RWPE2 (cell line): ENCODE data around the gene LAMA5.

ENCODE experiments used
- ATAC-seq: fragments of 200-7000 bp; cut with Tn5 transposase; 3 replicates; pipeline ENCODE4 v1.9.1; 2021; ENCODE audit warnings: low read depth
- DNase-seq: peaks from one replicate; pipeline ENCODE4 v3.0.0-alpha.2; 2020; ENCODE audit warnings: low spot score
- H3K27ac ChIP-seq: fragments of 450-650 bp; 2 replicates; pipeline ENCODE4 v1.5.1; 2017; ENCODE audit warnings: mild to moderate bottlenecking; ENCODE audit not compliant: poor library complexity, severe bottlenecking
- H3K27me3 ChIP-seq: fragments of 250-450 bp; sonication (Bioruptor Pico); 2 replicates; pipeline ENCODE4 v1.5.1; 2021; ENCODE audit warnings: mild to moderate bottlenecking, moderate library complexity; ENCODE audit not compliant: insufficient read depth, poor library complexity, severe bottlenecking
- H3K36me3 ChIP-seq: fragments of 250-450 bp; sonication (Bioruptor Pico); 2 replicates; pipeline ENCODE4 v1.5.1; 2020; ENCODE audit warnings: low read depth, mild to moderate bottlenecking, moderate library complexity
- H3K4me1 ChIP-seq: fragments of 250-450 bp; sonication (Bioruptor Pico); 2 replicates; pipeline ENCODE4 v1.5.1; 2021; ENCODE audit warnings: mild to moderate bottlenecking, moderate library complexity; ENCODE audit not compliant: insufficient read depth, poor library complexity, severe bottlenecking
- H3K4me3 ChIP-seq: fragments of 250-450 bp; sonication (Bioruptor Pico); 2 replicates; pipeline ENCODE4 v1.5.1; 2021; ENCODE audit warnings: mild to moderate bottlenecking, moderate library complexity; ENCODE audit not compliant: severe bottlenecking
- H3K9me3 ChIP-seq: fragments of 250-450 bp; sonication (Bioruptor Pico); 2 replicates; pipeline ENCODE4 v1.5.1; 2021; ENCODE audit warnings: mild to moderate bottlenecking, moderate library complexity; ENCODE audit not compliant: severe bottlenecking
- TF ChIP-seq, protein P1 (sequence below): fragments of 450-650 bp; IDR thresholded peaks from one replicate; pipeline ENCODE4 v1.5.1; 2017; ENCODE audit warnings: mild to moderate bottlenecking, moderate library complexity; ENCODE audit not compliant: poor library complexity, severe bottlenecking

The LAMA5 gene

GRCh38 chr20:62298577-62299249 lies 68.4 kb downstream of the LAMA5 start:
- DNase-seq (peak; percentile 86), ATAC-seq (no peak)
- Histone ChIP-seq H3K27me3 (no peaks in the 10 kb centered on the region), H3K27ac (no peak overlapping the region), H3K9me3 (no peaks in the 10 kb centered on the region), H3K36me3 (peaks cover 30% of the 10 kb centered on the region), H3K4me1 (no peaks in the 10 kb centered on the region), H3K4me3 (no peak overlapping the region)
- TF ChIP-seq, protein P1, sequence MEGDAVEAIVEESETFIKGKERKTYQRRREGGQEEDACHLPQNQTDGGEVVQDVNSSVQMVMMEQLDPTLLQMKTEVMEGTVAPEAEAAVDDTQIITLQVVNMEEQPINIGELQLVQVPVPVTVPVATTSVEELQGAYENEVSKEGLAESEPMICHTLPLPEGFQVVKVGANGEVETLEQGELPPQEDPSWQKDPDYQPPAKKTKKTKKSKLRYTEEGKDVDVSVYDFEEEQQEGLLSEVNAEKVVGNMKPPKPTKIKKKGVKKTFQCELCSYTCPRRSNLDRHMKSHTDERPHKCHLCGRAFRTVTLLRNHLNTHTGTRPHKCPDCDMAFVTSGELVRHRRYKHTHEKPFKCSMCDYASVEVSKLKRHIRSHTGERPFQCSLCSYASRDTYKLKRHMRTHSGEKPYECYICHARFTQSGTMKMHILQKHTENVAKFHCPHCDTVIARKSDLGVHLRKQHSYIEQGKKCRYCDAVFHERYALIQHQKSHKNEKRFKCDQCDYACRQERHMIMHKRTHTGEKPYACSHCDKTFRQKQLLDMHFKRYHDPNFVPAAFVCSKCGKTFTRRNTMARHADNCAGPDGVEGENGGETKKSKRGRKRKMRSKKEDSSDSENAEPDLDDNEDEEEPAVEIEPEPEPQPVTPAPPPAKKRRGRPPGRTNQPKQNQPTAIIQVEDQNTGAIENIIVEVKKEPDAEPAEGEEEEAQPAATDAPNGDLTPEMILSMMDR = no peak

GRCh38 chr20:62297449-62298227 lies 69.5 kb downstream of the LAMA5 start:
- TF ChIP-seq, protein P1 = no peak
- Histone ChIP-seq H3K4me3 (no peak overlapping the region), H3K9me3 (no peaks in the 10 kb centered on the region), H3K27me3 (no peaks in the 10 kb centered on the region), H3K27ac (no peak overlapping the region), H3K4me1 (no peaks in the 10 kb centered on the region), H3K36me3 (peaks cover 39% of the 10 kb centered on the region)
- no peak for ATAC-seq
- DNase-seq = no peak

GRCh38 chr20:62296724-62297448 lies 70.2 kb downstream of the LAMA5 start:
- DNase-seq (peak; percentile 84), ATAC-seq (no peak; the same call in 2 of the 3 replicates)
- Histone ChIP-seq H3K27me3 (no peaks in the 10 kb centered on the region), H3K4me1 (no peaks in the 10 kb centered on the region), H3K9me3 (no peaks in the 10 kb centered on the region), H3K27ac (no peak overlapping the region), H3K36me3 (peaks cover 46% of the 10 kb centered on the region), H3K4me3 (no peak overlapping the region)
- TF ChIP-seq, protein P1 = no peak

GRCh38 chr20:62294516-62294915 lies 72.6 kb downstream of the LAMA5 start:
- H3K27ac ChIP-seq = no peak overlapping the region
- H3K36me3 ChIP-seq = peaks cover 63% of the 10 kb centered on the region
- TF ChIP-seq, protein P1 = no peak
- no peak overlapping the region for H3K4me3 ChIP-seq
- DNase-seq (no peak), ATAC-seq (no peak)
- H3K4me1 ChIP-seq = no peaks in the 10 kb centered on the region
- H3K27me3 ChIP-seq = no peaks in the 10 kb centered on the region
- no peaks in the 10 kb centered on the region for H3K9me3 ChIP-seq
